AG09309 (cell line): Measurements from ENCODE around the gene ELSPBP1.
"Not testable (repeated sequence)": the region's sequence is repeated elsewhere in the genome, so short reads cannot be mapped to it uniquely, and the experiment has no call there.

Source experiments
- DNase-seq: peaks from one replicate; pipeline ENCODE4 v3.0.0-alpha.2; 2010; ENCODE audit warnings: low read depth
- H3K4me3 ChIP-seq: 2 replicates; pipeline ENCODE4 v1.5.1; 2011; ENCODE audit warnings: mild to moderate bottlenecking, low read depth, low read length, moderate library complexity; ENCODE audit not compliant: control insufficient read depth
- CTCF ChIP-seq: IDR thresholded peaks from 2 replicates; pipeline ENCODE4 v1.5.1; 2011; ENCODE audit warnings: mild to moderate bottlenecking, low read depth, low read length, inconsistent platforms; ENCODE audit not compliant: insufficient read depth, control insufficient read depth; ENCODE audit errors: missing control alignments

Gene ELSPBP1

GRCh38 chr19:47994209-47994802 is at the start of gene ELSPBP1:
TSS of gene ELSPBP1 (plus strand) at chr19:47994632. CDS start at chr19:48008668, 14,036 bp downstream.
- DNase-seq, result no peak
- no peak within 1 kb of the TSS for H3K4me3 ChIP-seq
- no peak for TF ChIP-seq CTCF

GRCh38 chr19:47949852-47950521 is 44.4 kb upstream of the ELSPBP1 start:
- not testable (repeated sequence) for H3K4me3 ChIP-seq, DNase-seq
- peak; percentile 32 for TF ChIP-seq CTCF

GRCh38 chr19:47952132-47952531 is 42.3 kb upstream of the ELSPBP1 start:
- H3K4me3 ChIP-seq, DNase-seq: not testable (repeated sequence)

GRCh38 chr19:47955936-47956335 is 38.5 kb upstream of the ELSPBP1 start:
- not testable (repeated sequence) for DNase-seq, H3K4me3 ChIP-seq

- no peak for TF ChIP-seq CTCF
- DNase-seq, result no peak
Measured at GRCh38 chr19:47973529-47973928, 20.9 kb upstream of the ELSPBP1 start.

GRCh38 chr19:47991191-47991808 is 3.1 kb upstream of the ELSPBP1 start:
- TF ChIP-seq CTCF, result no peak
- no peak overlapping the region for H3K4me3 ChIP-seq
- no peak for DNase-seq

More at GRCh38 chr19:47973529-47973928, 20.9 kb upstream of the ELSPBP1 start:
- no peak overlapping the region for H3K4me3 ChIP-seq

- no peak for TF ChIP-seq CTCF
- DNase-seq, result no peak
- no peak within 1 kb of the TSS for H3K4me3 ChIP-seq
Measured at GRCh38 chr19:47992070-47992469, 2.4 kb upstream of the ELSPBP1 start, which contains the start of gene BSPH1. TSS of gene BSPH1 (minus strand) at chr19:47992170. CDS start at chr19:47992081, 89 bp downstream.
